Measurements from ENCODE around the gene NTPCR. TPM values are rescaled to one million over a fixed set of nuclear protein-coding genes. Genes with fewer than 3 reads are reported as not detected.
A peak's percentile ranks its signal among the peaks of the same experiment; 100 is the strongest.

NTPCR gene
- total and polyA plus RNA-seq, 2 donors (not counting 3 experiments of a cell fraction or from before 2014, with no cell fraction given) = 13.2 to 35.3 TPM

GRCh38 chr1:232954594-232955365 is 4.4 kb downstream of the NTPCR start:
- peaks cover 0 to 9% of the 10 kb centered on the region in 2 experiments for H3K36me3 ChIP-seq (ENCODE audit: control insufficient read depth in 2 of 2, extremely low read depth in 1 of 2, insufficient read depth in 2 of 2, low read length in 2 of 2)
- no peak overlapping the region for H3K4me3 ChIP-seq (replicated peaks in 1 of 3; ENCODE audit: insufficient read depth in 1 of 3, low read depth in 1 of 3, low read length in 3 of 3)
- H3K27me3 ChIP-seq (ENCODE audit: control insufficient read depth in 2 of 2, insufficient read depth in 2 of 2, low read length in 2 of 2) = no peaks in the 10 kb centered on the region
- no peak overlapping the region for H3K9ac ChIP-seq (replicated peaks; ENCODE audit: extremely low read depth, insufficient read depth, low read length)
- intact Hi-C loops (cut with micrococcal nuclease) = loop anchor here (5.0 kb wide), 4 partner anchors 147 to 1352 kb away; partner anchors contain the start of gene MAP10
- no peaks in the 10 kb centered on the region for H4K20me1 ChIP-seq (replicated peaks; ENCODE audit: control insufficient read depth, extremely low read depth, insufficient read depth, low read length)
- POLR2A ChIA-PET = no interaction called here
- no peak overlapping the region for H2AFZ ChIP-seq (ENCODE audit: low read depth, low read length)
- DNase-seq (ENCODE audit: low read depth, low spot score) (peak; percentile 49), FAIRE-seq (peak; percentile 78)
- H3K79me2 ChIP-seq (ENCODE audit: control insufficient read depth, insufficient read depth, low read length) = no peaks in the 10 kb centered on the region
- H3K4me1 ChIP-seq (ENCODE audit: control insufficient read depth, extremely low read depth, insufficient read depth, low read length) = peaks cover 10% of the 10 kb centered on the region
- dilution Hi-C loops (cut with MboI; ENCODE audit: extremely low pct_ligation_motif_present, low sequenced_read_pairs) = no loop called here
- no peak overlapping the region for H3K27ac ChIP-seq (ENCODE audit: insufficient read depth, low read depth, low read length)
- BruUV-seq (replicated peaks) = no TSS peak
- H3K4me2 ChIP-seq (ENCODE audit: insufficient read depth, low read length) = no peak overlapping the region
- TF ChIP-seq MYC (IDR thresholded peaks at IDR 0.05; ENCODE audit: low read depth, low read length) (no peak), FOS (IDR thresholded peaks at IDR 0.05; ENCODE audit: borderline replicate concordance, insufficient read depth, low read length) (peak; percentile 37)
- no peaks in the 10 kb centered on the region for H3K9me1 ChIP-seq (replicated peaks; ENCODE audit: control insufficient read depth, extremely low read depth, insufficient read depth, low read length)
- CTCF ChIA-PET = no interaction called here
- H3K9me3 ChIP-seq (replicated peaks; ENCODE audit: control insufficient read depth, insufficient read depth, low read length) = no peaks in the 10 kb centered on the region

- CTCF ChIA-PET = no interaction called here
- TF ChIP-seq CTCF (IDR thresholded peaks at IDR 0.05; ENCODE audit: extremely low read depth in 1 of 2, insufficient read depth in 1 of 2, low read depth in 1 of 2, low read length in 2 of 2) (no peak), MYC (IDR thresholded peaks at IDR 0.05; ENCODE audit: low read depth, low read length) (no peak), MAX (IDR thresholded peaks at IDR 0.05; ENCODE audit: insufficient read depth, insufficient read length) (no peak), POLR2AphosphoS5 (IDR thresholded peaks at IDR 0.05; ENCODE audit: insufficient read depth, low read depth, low read length) (no peak), EZH2 (IDR thresholded peaks at IDR 0.05; ENCODE audit: borderline replicate concordance, low read depth, low read length, severe bottlenecking) (no peak), POLR2A (IDR thresholded peaks at IDR 0.05; ENCODE audit: low read depth, low read length) (no peak), JUN (IDR thresholded peaks at IDR 0.05; ENCODE audit: borderline replicate concordance, insufficient read depth, insufficient read length, low read depth) (no peak), GATA2 (IDR thresholded peaks at IDR 0.05; ENCODE audit: insufficient read depth, insufficient read length, low read depth, low read length) (no peak), FOS (IDR thresholded peaks at IDR 0.05; ENCODE audit: borderline replicate concordance, insufficient read depth, low read length) (no peak)
- Histone ChIP-seq H3K4me1 (ENCODE audit: control insufficient read depth, extremely low read depth, insufficient read depth, low read length) (peaks cover 7% of the 10 kb centered on the region), H3K9me1 (replicated peaks; ENCODE audit: control insufficient read depth, extremely low read depth, insufficient read depth, low read length) (no peaks in the 10 kb centered on the region), H3K27me3 (ENCODE audit: control insufficient read depth in 2 of 2, insufficient read depth in 2 of 2, low read length in 2 of 2) (no peaks in the 10 kb centered on the region), H3K9ac (replicated peaks; ENCODE audit: extremely low read depth, insufficient read depth, low read length) (no peak overlapping the region), H3K9me3 (replicated peaks; ENCODE audit: control insufficient read depth, insufficient read depth, low read length) (no peaks in the 10 kb centered on the region), H3K4me2 (ENCODE audit: insufficient read depth, low read length) (no peak overlapping the region), H3K79me2 (ENCODE audit: control insufficient read depth, insufficient read depth, low read length) (no peaks in the 10 kb centered on the region), H3K4me3 (replicated peaks in 1 of 3; ENCODE audit: insufficient read depth in 1 of 3, low read depth in 1 of 3, low read length in 3 of 3) (no peak overlapping the region), H3K27ac (ENCODE audit: insufficient read depth, low read depth, low read length) (no peak overlapping the region), H4K20me1 (replicated peaks; ENCODE audit: control insufficient read depth, extremely low read depth, insufficient read depth, low read length) (no peaks in the 10 kb centered on the region), H2AFZ (ENCODE audit: low read depth, low read length) (no peak overlapping the region), H3K36me3 (ENCODE audit: control insufficient read depth in 2 of 2, extremely low read depth in 1 of 2, insufficient read depth in 2 of 2, low read length in 2 of 2) (peaks cover 0 to 9% of the 10 kb centered on the region in 2 experiments)
- dilution Hi-C loops (cut with MboI; ENCODE audit: extremely low pct_ligation_motif_present, low sequenced_read_pairs) (no loop called here), intact Hi-C loops (cut with micrococcal nuclease) (no loop called here)
- FAIRE-seq = no peak
- DNase-seq (ENCODE audit: low read depth, low spot score) = no peak
- BruUV-seq (replicated peaks) = no TSS peak
- POLR2A ChIA-PET = no interaction called here
These were observed 5.7 kb downstream of the NTPCR start for GRCh38 chr1:232956081-232956480.
